Measurements from ENCODE around the gene PINK1. TPM values are rescaled to one million over a fixed set of nuclear protein-coding genes. Genes with fewer than 3 reads are reported as not detected.
A peak's percentile ranks its signal among the peaks of the same experiment; 100 is the strongest.

The PINK1 gene
- total RNA-seq, 2 donors from 2014 or later: 173 to 174 TPM

DNA sequence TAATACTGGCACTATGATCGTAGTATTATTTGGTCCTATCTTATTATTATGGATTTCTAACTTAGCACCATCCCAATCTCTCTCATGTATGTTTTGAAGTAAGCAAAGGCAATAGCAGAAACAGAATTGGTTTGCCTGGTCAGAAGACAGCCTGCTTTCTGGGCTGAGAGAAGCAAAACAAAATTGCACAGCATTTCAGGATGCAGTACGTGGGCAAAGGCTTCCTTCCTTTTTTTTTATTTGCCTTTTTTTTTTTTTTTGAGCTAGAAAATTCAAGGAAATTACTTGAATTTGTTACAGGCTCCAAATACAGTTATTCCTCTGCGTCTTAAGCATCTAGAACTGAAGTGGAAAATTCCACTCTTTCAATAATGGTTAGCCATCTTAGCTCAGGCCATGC, 35.6 kb upstream of the PINK1 start:
- no peaks in the 10 kb centered on the region for H3K36me3 ChIP-seq
- H3K27me3 ChIP-seq: no peaks in the 10 kb centered on the region
- H3K4me3 ChIP-seq: no peak overlapping the region
- peak overlapping the region in 1 of 2 donors; percentile 14 for H3K27ac ChIP-seq
- TF ChIP-seq, protein P1, sequence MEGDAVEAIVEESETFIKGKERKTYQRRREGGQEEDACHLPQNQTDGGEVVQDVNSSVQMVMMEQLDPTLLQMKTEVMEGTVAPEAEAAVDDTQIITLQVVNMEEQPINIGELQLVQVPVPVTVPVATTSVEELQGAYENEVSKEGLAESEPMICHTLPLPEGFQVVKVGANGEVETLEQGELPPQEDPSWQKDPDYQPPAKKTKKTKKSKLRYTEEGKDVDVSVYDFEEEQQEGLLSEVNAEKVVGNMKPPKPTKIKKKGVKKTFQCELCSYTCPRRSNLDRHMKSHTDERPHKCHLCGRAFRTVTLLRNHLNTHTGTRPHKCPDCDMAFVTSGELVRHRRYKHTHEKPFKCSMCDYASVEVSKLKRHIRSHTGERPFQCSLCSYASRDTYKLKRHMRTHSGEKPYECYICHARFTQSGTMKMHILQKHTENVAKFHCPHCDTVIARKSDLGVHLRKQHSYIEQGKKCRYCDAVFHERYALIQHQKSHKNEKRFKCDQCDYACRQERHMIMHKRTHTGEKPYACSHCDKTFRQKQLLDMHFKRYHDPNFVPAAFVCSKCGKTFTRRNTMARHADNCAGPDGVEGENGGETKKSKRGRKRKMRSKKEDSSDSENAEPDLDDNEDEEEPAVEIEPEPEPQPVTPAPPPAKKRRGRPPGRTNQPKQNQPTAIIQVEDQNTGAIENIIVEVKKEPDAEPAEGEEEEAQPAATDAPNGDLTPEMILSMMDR (IDR thresholded peaks at IDR 0.05): no peak
- no peaks in the 10 kb centered on the region for H3K9me3 ChIP-seq
- H3K4me1 ChIP-seq: no peaks in the 10 kb centered on the region
- DNase-seq (ENCODE audit: low spot score): no peak

DNA sequence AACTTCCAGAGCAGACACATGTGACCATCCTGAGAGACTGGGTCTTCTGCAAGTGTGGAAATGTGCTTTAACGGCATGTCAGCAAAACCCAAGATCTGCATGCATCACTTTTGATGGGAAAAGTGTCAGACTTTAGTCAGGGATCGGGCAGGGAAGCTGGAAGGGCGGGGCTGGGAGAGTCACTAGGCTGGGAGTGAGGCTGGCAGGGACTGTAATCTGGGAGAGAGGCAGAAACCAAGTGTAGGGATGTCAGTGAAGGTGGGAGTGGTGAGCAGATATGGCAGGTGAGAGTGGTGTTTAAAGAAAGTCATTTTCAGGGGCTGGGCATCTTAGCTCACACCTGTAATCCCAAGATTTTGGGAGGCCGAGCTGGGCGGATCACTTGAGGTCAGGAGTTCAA, 33.1 kb upstream of the PINK1 start:
- Histone ChIP-seq H3K4me3 (no peak overlapping the region), H3K27me3 (no peaks in the 10 kb centered on the region), H3K4me1 (no peaks in the 10 kb centered on the region), H3K9me3 (no peaks in the 10 kb centered on the region), H3K27ac (no peak overlapping the region), H3K36me3 (no peaks in the 10 kb centered on the region)
- TF ChIP-seq, protein P1 (IDR thresholded peaks at IDR 0.05): no peak
- no peak for DNase-seq (ENCODE audit: low spot score)

DNA sequence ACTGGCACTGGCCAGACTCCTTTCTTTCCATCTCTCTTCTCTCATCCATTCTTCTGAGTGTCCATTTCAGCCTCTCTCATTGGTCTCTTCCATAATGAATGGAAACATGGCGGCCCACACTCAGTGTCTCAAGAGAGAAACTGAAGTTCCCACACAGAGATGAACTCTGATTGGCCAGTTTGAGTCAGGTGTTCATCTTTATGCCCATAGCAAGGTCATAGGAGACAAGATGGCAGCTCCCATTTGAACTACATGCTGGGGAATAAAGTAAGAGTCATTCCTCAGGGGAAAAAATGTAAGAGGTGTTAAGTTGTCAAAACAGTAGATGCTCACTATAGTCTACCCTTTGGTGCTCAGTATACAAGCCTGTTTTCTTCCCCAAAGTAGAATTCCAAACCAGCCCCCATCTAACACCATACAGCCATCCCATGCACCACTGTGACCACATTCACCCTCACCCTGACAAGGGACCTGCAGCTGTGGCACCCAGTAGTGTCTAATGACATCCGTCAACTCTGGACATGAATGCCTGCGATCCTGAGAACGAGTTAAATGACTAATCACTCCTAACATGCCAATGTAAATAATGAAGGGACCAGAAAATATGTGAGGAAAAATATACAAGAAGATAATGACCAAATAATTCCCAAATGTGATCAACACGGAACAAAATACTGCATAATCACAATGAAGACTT, 32.0 kb upstream of the PINK1 start:
- Histone ChIP-seq H3K27ac (no peak overlapping the region), H3K9me3 (no peaks in the 10 kb centered on the region), H3K36me3 (no peaks in the 10 kb centered on the region), H3K27me3 (no peaks in the 10 kb centered on the region), H3K4me1 (no peaks in the 10 kb centered on the region), H3K4me3 (no peak overlapping the region)
- DNase-seq (ENCODE audit: low spot score): no peak
- TF ChIP-seq, protein P1 (IDR thresholded peaks at IDR 0.05): no peak

DNA sequence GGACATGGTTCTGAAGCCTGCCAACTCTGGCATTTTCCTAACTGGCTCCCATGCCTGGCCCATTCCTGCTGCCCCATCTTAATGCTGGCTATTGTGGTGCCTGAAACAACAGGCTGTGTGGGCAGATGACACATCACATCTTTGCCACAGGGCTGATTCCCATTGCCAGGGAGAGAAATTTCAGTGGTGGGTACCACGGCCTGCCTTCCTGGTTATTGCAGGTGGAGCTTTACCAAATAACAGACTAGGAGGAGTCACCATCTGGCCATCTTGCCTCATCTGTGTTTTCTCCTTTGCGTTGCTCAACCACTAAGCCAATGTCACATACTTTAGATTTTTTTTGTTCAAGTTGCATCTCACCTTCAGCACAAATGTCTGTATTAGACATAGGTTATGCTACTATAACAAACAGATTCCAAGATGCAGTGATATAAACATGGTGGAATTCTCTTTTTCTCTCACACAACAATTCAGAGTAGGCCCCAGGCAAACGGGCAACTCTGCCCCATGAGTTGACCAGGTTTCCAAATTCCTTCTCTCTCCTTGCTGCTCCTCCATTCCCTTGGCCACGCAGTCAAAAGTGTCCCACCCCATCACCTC, 30.3 kb upstream of the PINK1 start:
- no peak overlapping the region for H3K27ac ChIP-seq
- H3K9me3 ChIP-seq: no peaks in the 10 kb centered on the region
- H3K4me1 ChIP-seq: no peaks in the 10 kb centered on the region
- no peaks in the 10 kb centered on the region for H3K27me3 ChIP-seq
- TF ChIP-seq, protein P1 (IDR thresholded peaks at IDR 0.05): no peak
- no peak overlapping the region for H3K4me3 ChIP-seq
- DNase-seq (ENCODE audit: low spot score): no peak
- no peaks in the 10 kb centered on the region for H3K36me3 ChIP-seq

DNA sequence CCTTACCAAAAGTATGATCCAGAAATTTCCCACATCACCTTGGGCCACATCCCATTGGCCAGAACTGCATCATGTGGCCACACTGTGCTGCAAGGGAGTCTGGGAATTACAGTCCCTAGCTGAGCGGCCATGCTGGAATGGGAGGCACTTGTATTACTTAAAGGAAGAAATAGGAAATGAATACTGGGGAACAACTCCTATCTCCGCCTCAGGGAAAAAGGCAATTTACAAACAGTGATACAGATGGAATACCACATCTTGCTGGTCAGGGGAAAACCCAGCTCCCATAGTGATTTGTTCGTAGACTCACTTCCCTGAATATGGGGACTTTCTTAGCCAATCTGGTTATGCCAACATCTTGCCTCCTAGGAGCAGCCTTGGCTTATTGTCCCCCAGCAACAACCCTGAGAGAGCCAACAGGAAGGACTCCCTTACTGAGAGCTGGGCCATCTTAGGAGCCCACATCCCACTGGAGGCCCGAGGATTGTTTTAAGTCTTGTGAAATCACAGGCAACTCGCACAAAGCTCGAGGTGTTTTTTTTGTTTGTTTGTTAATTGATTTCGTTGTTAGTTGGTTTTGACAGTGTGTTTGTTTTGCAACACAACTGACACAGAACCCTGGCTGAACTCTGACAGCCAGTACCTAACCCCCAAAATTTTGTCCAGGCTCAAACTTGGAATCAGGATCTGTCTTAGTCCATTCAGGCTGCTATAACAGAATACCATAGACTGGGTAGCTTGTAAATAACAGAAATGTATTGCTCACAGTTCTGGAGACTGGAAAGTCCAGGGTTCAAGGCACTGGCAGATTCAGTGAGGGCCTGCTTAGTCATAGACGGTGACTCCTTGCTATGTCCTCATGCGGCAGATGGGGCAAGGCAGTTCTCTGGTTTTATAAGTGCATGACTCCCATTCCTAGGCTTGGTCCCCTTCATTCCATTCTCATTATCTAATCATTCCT, 29.5 kb upstream of the PINK1 start:
- no peak overlapping the region for H3K27ac ChIP-seq
- DNase-seq (ENCODE audit: low spot score): no peak
- H3K9me3 ChIP-seq: no peaks in the 10 kb centered on the region

More for the DNA sequence above, 29.5 kb upstream of the PINK1 start:
- Histone ChIP-seq H3K36me3 (no peaks in the 10 kb centered on the region), H3K4me1 (no peaks in the 10 kb centered on the region), H3K4me3 (no peak overlapping the region), H3K27me3 (no peaks in the 10 kb centered on the region)
- TF ChIP-seq, protein P1 (IDR thresholded peaks at IDR 0.05): no peak
